Suprapubic skin (tissue), 4 donors: ENCODE data around the gene RNF5.

Experiments
- CTCF ChIP-seq, 2 donors: fragments of 200-600 bp in 1 of 2; fragments of 450-650 bp in 1 of 2; sonication (generic) in 1 of 2; IDR thresholded peaks; one replicate each; pipeline ENCODE4 v1.5.1; 2016 to 2019; ENCODE audit warnings: antibody characterized with exemption in 2 of 2, mild to moderate bottlenecking in 1 of 2, moderate library complexity in 1 of 2
- EP300 ChIP-seq: sonication (generic); formaldehyde crosslinking; IDR thresholded peaks from one replicate; pipeline ENCODE4 v1.6.1; 2017; ENCODE audit warnings: antibody characterized with exemption
- POLR2AphosphoS5 ChIP-seq, 3 donors: sonication (generic); formaldehyde crosslinking; IDR thresholded peaks; one replicate each; pipeline ENCODE4 v1.6.1; 2017; ENCODE audit warnings: antibody characterized with exemption in 3 of 3

GRCh38 chr6:32176476-32177182 is 1.6 kb upstream of the RNF5 start:
- TF ChIP-seq CTCF (IDR thresholded peaks at IDR 0.05) = no peak
- TF ChIP-seq EP300 = no peak
- no peak for TF ChIP-seq POLR2AphosphoS5 (IDR thresholded peaks at IDR 0.05)
